Uterus (tissue), 2 donors: Measurements from ENCODE around the gene TTC22.

Experiments
- CTCF ChIP-seq, 4 experiments: fragments of 200-600 bp in 2 of 4; fragments of 450-650 bp in 2 of 4; sonication (generic) in 2 of 4; IDR thresholded peaks; one replicate each; pipeline ENCODE4 v1.5.1; 2016 to 2019; ENCODE audit warnings: antibody characterized with exemption in 4 of 4, mild to moderate bottlenecking in 2 of 4, moderate library complexity in 1 of 4
- POLR2A ChIP-seq, 2 donors: fragments of 450-650 bp; IDR thresholded peaks; one replicate each; pipeline ENCODE4 v1.6.1; 2016; ENCODE audit warnings: antibody characterized with exemption in 2 of 2, mild to moderate bottlenecking in 1 of 2, moderate library complexity in 1 of 2

- no peak for TF ChIP-seq CTCF (IDR thresholded peaks at IDR 0.05)
- TF ChIP-seq POLR2A (IDR thresholded peaks at IDR 0.05) = no peak
Observed at GRCh38 chr1:54741531-54741930, 59.6 kb downstream of the TTC22 start.
